Liver (tissue), 9 donors: ENCODE measurements around the gene PLCB1. TPM values are rescaled to one million over a fixed set of nuclear protein-coding genes. Genes with fewer than 3 reads are reported as not detected.

Experiments used
- DNase-seq: peaks from one replicate; pipeline ENCODE4 v3.0.0-alpha.2; 2017; ENCODE audit warnings: low spot score
- H3K27ac ChIP-seq, 2 donors: one replicate each; pipeline ENCODE4 v1.7.0; 2013; ENCODE audit warnings: inconsistent platforms in 2 of 2, low read length in 2 of 2, control low read depth in 1 of 2, low read depth in 1 of 2, mild to moderate bottlenecking in 1 of 2
- H3K27me3 ChIP-seq, 4 donors: one replicate each; pipeline versions ENCODE4 v1.6.1 to v1.7.0; 2013; ENCODE audit warnings: low read length in 3 of 4, inconsistent platforms in 1 of 4, mild to moderate bottlenecking in 1 of 4, moderate library complexity in 1 of 4; ENCODE audit not compliant: control insufficient read depth in 4 of 4, insufficient read depth in 4 of 4
- H3K36me3 ChIP-seq, 4 donors: one replicate each; pipeline versions ENCODE4 v1.6.1 to v1.7.0; 2013; ENCODE audit warnings: low read length in 3 of 4, mild to moderate bottlenecking in 3 of 4, low read depth in 1 of 4, moderate library complexity in 1 of 4; ENCODE audit not compliant: control insufficient read depth in 4 of 4, insufficient read depth in 3 of 4
- H3K4me1 ChIP-seq, 4 donors: one replicate each; pipeline versions ENCODE4 v1.6.1 to v1.7.0; 2013; ENCODE audit warnings: low read length in 3 of 4, mild to moderate bottlenecking in 3 of 4, moderate library complexity in 1 of 4; ENCODE audit not compliant: control insufficient read depth in 4 of 4, insufficient read depth in 4 of 4
- H3K4me3 ChIP-seq, 3 donors: one replicate each; pipeline versions ENCODE4 v1.6.1 to v1.7.0; 2013; ENCODE audit warnings: low read length in 3 of 3, control low read depth in 1 of 3, low read depth in 1 of 3, mild to moderate bottlenecking in 1 of 3
- H3K9ac ChIP-seq, 2 donors: one replicate each; pipeline ENCODE4 v1.7.0; 2013; ENCODE audit warnings: low read length in 2 of 2, mild to moderate bottlenecking in 2 of 2, moderate library complexity in 2 of 2, control low read depth in 1 of 2, low read depth in 1 of 2
- H3K9me3 ChIP-seq, 4 donors: one replicate each; pipeline versions ENCODE4 v1.6.1 to v1.7.0; 2013; ENCODE audit warnings: low read length in 3 of 4; ENCODE audit not compliant: control insufficient read depth in 4 of 4
- ATF3 ChIP-seq: IDR thresholded peaks from 2 replicates; pipeline ENCODE4 v1.6.1; 2016; ENCODE audit warnings: antibody characterized with exemption
- EGR1 ChIP-seq, 2 donors: IDR thresholded peaks; 2 replicates each; pipeline ENCODE4 v1.6.1; 2016 to 2018; ENCODE audit warnings: antibody characterized with exemption in 2 of 2, low read depth in 2 of 2
- FOXA1 ChIP-seq: IDR thresholded peaks from 2 replicates; pipeline ENCODE4 v1.6.1; 2016; ENCODE audit warnings: antibody characterized with exemption
- FOXA2 ChIP-seq: IDR thresholded peaks from 2 replicates; pipeline ENCODE4 v1.6.1; 2016; ENCODE audit warnings: antibody characterized with exemption
- GABPA ChIP-seq, 2 donors: IDR thresholded peaks in 1 of 2; conservative IDR thresholded peaks in 1 of 2; 2 replicates each; pipeline ENCODE4 v1.6.1; 2016; ENCODE audit warnings: antibody characterized with exemption in 2 of 2, mild to moderate bottlenecking in 1 of 2, moderate library complexity in 1 of 2
- HNF4A ChIP-seq, 2 donors: conservative IDR thresholded peaks; 2 replicates each; pipeline ENCODE4 v1.6.1; 2016; ENCODE audit warnings: antibody characterized with exemption in 2 of 2, mild to moderate bottlenecking in 2 of 2
- HNF4G ChIP-seq: IDR thresholded peaks from 2 replicates; pipeline ENCODE4 v1.6.1; 2016; ENCODE audit warnings: antibody characterized with exemption
- JUND ChIP-seq, 2 donors: IDR thresholded peaks; 2 replicates each; pipeline ENCODE4 v1.6.1; 2016; ENCODE audit warnings: antibody characterized with exemption in 2 of 2
- NR2F2 ChIP-seq: IDR thresholded peaks from 2 replicates; pipeline ENCODE4 v1.6.1; 2016; ENCODE audit warnings: antibody characterized with exemption
- RAD21 ChIP-seq, 2 donors: IDR thresholded peaks; 2 replicates each; pipeline ENCODE4 v1.6.1; 2016; ENCODE audit warnings: antibody characterized with exemption in 2 of 2, mild to moderate bottlenecking in 2 of 2
- RXRA ChIP-seq, 2 donors: IDR thresholded peaks; 2 replicates each; pipeline ENCODE4 v1.6.1; 2017 to 2018; ENCODE audit warnings: antibody characterized with exemption in 2 of 2, mild to moderate bottlenecking in 1 of 2
- SP1 ChIP-seq: IDR thresholded peaks from 2 replicates; pipeline ENCODE4 v1.6.1; 2018; ENCODE audit warnings: antibody characterized with exemption, mild to moderate bottlenecking
- TAF1 ChIP-seq: conservative IDR thresholded peaks from 2 replicates; pipeline ENCODE4 v1.6.1; 2016; ENCODE audit warnings: antibody characterized with exemption, mild to moderate bottlenecking
- YY1 ChIP-seq: IDR thresholded peaks from 2 replicates; pipeline ENCODE4 v1.6.1; 2016; ENCODE audit warnings: antibody characterized with exemption, mild to moderate bottlenecking
- WGBS: extraction: QIAGEN DNeasy Blood & Tissue Kit; methylation state at CpG from one replicate; pipeline ENCODE4 v1.1.7; 2013; 5-methylcytosine and 5-hydroxymethylcytosine counted together
- polyA plus RNA-seq, 2 donors: library from polyadenylated mRNA; stranded (reverse) in 1 of 2; unstranded in 1 of 2; fragments of 200-250 nt in 1 of 2; fragments of >200 nt in 1 of 2; fragmentation: Nextera tagmentation in 1 of 2; extraction: Ambion mirVana in 1 of 2; gene quantifications; one replicate each; pipeline versions ENCODE4 v1.2.1 to v1.2.3, GENCODE V29; 2013 to 2015
- total RNA-seq, 2 donors: library from RNA; depleted of rRNA; stranded (reverse); fragments of >200 nt; gene quantifications; one replicate each; pipeline ENCODE4 v1.2.3, GENCODE V29; 2014
- TF ChIP-seq, protein P1 (sequence below): IDR thresholded peaks from 2 replicates; pipeline ENCODE4 v1.6.1; 2016; ENCODE audit warnings: antibody characterized with exemption
- TF ChIP-seq, protein P2 (sequence below): IDR thresholded peaks from 2 replicates; pipeline ENCODE4 v1.6.1; 2016; ENCODE audit warnings: antibody characterized with exemption
- TF ChIP-seq, protein P3 (sequence below): fragments of 150-350 bp; IDR thresholded peaks from 2 replicates; pipeline ENCODE4 v1.5.1; 2017; ENCODE audit warnings: improper control_type of control experiment, low read depth, low read length; ENCODE audit not compliant: missing input control
- TF ChIP-seq, protein P4 (sequence below): IDR thresholded peaks from 2 replicates; pipeline ENCODE4 v1.6.1; 2016; ENCODE audit warnings: antibody characterized with exemption, mild to moderate bottlenecking
- donor health status: healthy.
- donor health status: healthy.
- donor health status: healthy.
- donor health status: healthy.
- donor health status: healthy.

Gene PLCB1
- total and polyA plus RNA-seq, 4 donors = 3.7 to 13.5 (median 5.9) TPM

GRCh38 chr20:8874437-8874836 is 742.4 kb downstream of the PLCB1 start:
- H3K36me3 ChIP-seq = no peaks in the 10 kb centered on the region
- H3K27me3 ChIP-seq = no peaks in the 10 kb centered on the region
- DNase-seq = no peak
- no peak overlapping the region for H3K4me3 ChIP-seq
- 63% methylated on average over 1 of the region's 1 CpG for WGBS
- no peak overlapping the region for H3K9ac ChIP-seq
- no peaks in the 10 kb centered on the region for H3K9me3 ChIP-seq
- H3K27ac ChIP-seq = no peak overlapping the region
- no peaks in the 10 kb centered on the region for H3K4me1 ChIP-seq
- TF ChIP-seq GABPA (IDR thresholded peaks at IDR 0.05 in 1 of 2, conservative IDR thresholded peaks at IDR 0.05 in 1 of 2) = no peak
- no peak for TF ChIP-seq YY1
- TF ChIP-seq, protein P1, sequence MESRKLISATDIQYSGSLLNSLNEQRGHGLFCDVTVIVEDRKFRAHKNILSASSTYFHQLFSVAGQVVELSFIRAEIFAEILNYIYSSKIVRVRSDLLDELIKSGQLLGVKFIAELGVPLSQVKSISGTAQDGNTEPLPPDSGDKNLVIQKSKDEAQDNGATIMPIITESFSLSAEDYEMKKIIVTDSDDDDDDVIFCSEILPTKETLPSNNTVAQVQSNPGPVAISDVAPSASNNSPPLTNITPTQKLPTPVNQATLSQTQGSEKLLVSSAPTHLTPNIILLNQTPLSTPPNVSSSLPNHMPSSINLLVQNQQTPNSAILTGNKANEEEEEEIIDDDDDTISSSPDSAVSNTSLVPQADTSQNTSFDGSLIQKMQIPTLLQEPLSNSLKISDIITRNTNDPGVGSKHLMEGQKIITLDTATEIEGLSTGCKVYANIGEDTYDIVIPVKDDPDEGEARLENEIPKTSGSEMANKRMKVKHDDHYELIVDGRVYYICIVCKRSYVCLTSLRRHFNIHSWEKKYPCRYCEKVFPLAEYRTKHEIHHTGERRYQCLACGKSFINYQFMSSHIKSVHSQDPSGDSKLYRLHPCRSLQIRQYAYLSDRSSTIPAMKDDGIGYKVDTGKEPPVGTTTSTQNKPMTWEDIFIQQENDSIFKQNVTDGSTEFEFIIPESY = no peak
- no peak for TF ChIP-seq SP1
- TF ChIP-seq, protein P2, sequence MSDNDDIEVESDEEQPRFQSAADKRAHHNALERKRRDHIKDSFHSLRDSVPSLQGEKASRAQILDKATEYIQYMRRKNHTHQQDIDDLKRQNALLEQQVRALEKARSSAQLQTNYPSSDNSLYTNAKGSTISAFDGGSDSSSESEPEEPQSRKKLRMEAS = no peak
- TF ChIP-seq ATF3 = no peak
- no peak for TF ChIP-seq JUND (IDR thresholded peaks at IDR 0.05)
- TF ChIP-seq HNF4G = no peak
- TF ChIP-seq, protein P3, sequence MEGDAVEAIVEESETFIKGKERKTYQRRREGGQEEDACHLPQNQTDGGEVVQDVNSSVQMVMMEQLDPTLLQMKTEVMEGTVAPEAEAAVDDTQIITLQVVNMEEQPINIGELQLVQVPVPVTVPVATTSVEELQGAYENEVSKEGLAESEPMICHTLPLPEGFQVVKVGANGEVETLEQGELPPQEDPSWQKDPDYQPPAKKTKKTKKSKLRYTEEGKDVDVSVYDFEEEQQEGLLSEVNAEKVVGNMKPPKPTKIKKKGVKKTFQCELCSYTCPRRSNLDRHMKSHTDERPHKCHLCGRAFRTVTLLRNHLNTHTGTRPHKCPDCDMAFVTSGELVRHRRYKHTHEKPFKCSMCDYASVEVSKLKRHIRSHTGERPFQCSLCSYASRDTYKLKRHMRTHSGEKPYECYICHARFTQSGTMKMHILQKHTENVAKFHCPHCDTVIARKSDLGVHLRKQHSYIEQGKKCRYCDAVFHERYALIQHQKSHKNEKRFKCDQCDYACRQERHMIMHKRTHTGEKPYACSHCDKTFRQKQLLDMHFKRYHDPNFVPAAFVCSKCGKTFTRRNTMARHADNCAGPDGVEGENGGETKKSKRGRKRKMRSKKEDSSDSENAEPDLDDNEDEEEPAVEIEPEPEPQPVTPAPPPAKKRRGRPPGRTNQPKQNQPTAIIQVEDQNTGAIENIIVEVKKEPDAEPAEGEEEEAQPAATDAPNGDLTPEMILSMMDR = no peak
- TF ChIP-seq EGR1 (IDR thresholded peaks at IDR 0.05; ENCODE audit: low read depth in 2 of 2) = no peak
- no peak for TF ChIP-seq RAD21 (IDR thresholded peaks at IDR 0.05)
- TF ChIP-seq FOXA1 = no peak
- no peak for TF ChIP-seq RXRA (IDR thresholded peaks at IDR 0.05)

- no peaks in the 10 kb centered on the region for H3K9me3 ChIP-seq
- H3K9ac ChIP-seq = no peak overlapping the region
- H3K4me3 ChIP-seq = no peak overlapping the region
- no peak overlapping the region for H3K27ac ChIP-seq
- no peaks in the 10 kb centered on the region for H3K27me3 ChIP-seq
- no peaks in the 10 kb centered on the region for H3K36me3 ChIP-seq
- no peaks in the 10 kb centered on the region for H3K4me1 ChIP-seq
- TF ChIP-seq NR2F2 (no peak), ATF3 (no peak), RAD21 (IDR thresholded peaks at IDR 0.05) (no peak), SP1 (no peak), EGR1 (IDR thresholded peaks at IDR 0.05; ENCODE audit: low read depth in 2 of 2) (no peak), FOXA2 (no peak), TAF1 (no peak), FOXA1 (no peak), HNF4A (conservative IDR thresholded peaks at IDR 0.05) (no peak), JUND (IDR thresholded peaks at IDR 0.05) (no peak), YY1 (no peak)
- TF ChIP-seq, protein P3 = no peak
- TF ChIP-seq, protein P4, sequence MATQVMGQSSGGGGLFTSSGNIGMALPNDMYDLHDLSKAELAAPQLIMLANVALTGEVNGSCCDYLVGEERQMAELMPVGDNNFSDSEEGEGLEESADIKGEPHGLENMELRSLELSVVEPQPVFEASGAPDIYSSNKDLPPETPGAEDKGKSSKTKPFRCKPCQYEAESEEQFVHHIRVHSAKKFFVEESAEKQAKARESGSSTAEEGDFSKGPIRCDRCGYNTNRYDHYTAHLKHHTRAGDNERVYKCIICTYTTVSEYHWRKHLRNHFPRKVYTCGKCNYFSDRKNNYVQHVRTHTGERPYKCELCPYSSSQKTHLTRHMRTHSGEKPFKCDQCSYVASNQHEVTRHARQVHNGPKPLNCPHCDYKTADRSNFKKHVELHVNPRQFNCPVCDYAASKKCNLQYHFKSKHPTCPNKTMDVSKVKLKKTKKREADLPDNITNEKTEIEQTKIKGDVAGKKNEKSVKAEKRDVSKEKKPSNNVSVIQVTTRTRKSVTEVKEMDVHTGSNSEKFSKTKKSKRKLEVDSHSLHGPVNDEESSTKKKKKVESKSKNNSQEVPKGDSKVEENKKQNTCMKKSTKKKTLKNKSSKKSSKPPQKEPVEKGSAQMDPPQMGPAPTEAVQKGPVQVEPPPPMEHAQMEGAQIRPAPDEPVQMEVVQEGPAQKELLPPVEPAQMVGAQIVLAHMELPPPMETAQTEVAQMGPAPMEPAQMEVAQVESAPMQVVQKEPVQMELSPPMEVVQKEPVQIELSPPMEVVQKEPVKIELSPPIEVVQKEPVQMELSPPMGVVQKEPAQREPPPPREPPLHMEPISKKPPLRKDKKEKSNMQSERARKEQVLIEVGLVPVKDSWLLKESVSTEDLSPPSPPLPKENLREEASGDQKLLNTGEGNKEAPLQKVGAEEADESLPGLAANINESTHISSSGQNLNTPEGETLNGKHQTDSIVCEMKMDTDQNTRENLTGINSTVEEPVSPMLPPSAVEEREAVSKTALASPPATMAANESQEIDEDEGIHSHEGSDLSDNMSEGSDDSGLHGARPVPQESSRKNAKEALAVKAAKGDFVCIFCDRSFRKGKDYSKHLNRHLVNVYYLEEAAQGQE = no peak
- TF ChIP-seq, protein P1 = no peak
- TF ChIP-seq, protein P2 = no peak
- DNase-seq = no peak
Measured at GRCh38 chr20:8875586-8875985, 743.5 kb downstream of the PLCB1 start.
